GM18502 (cell line): ENCODE data around the gene RASSF3.
"Not testable (repeated sequence)": the region's sequence is repeated elsewhere in the genome, so short reads cannot be mapped to it uniquely, and the experiment has no call there.

ENCODE experiments used
- ATAC-seq: cut with Tn5 transposase; IDR thresholded peaks from one replicate; pipeline ENCODE4 v1.9.1; 2021; ENCODE audit warnings: mild to moderate bottlenecking; ENCODE audit not compliant: unreplicated experiment, poor library complexity

Gene RASSF3

GRCh38 chr12:64595863-64596793 lies 14.2 kb upstream of the RASSF3 start:
- no peak for ATAC-seq

- no peak for ATAC-seq
Measured at GRCh38 chr12:64598831-64599230, 11.5 kb upstream of the RASSF3 start.

GRCh38 chr12:64600164-64600561 lies 10.1 kb upstream of the RASSF3 start:
- no peak for ATAC-seq

- no peak for ATAC-seq
Measured at GRCh38 chr12:64603183-64603841, 7.0 kb upstream of the RASSF3 start.

- ATAC-seq, result peak; percentile 35
Measured at GRCh38 chr12:64608901-64609535, 1.3 kb upstream of the RASSF3 start.

GRCh38 chr12:64609536-64610078 lies 688 bp upstream of the RASSF3 start:
- no peak for ATAC-seq

GRCh38 chr12:64610660-64611340 lies 505 bp downstream of the RASSF3 start:
- ATAC-seq, result peak; percentile 52

- no peak for ATAC-seq
Measured at GRCh38 chr12:64611341-64612284, 1.3 kb downstream of the RASSF3 start.

- ATAC-seq, result no peak
Measured at GRCh38 chr12:64612843-64613242, 2.5 kb downstream of the RASSF3 start.

GRCh38 chr12:64613775-64614398 lies 3.6 kb downstream of the RASSF3 start:
- not testable (repeated sequence) for ATAC-seq

GRCh38 chr12:64616201-64616600 lies 5.9 kb downstream of the RASSF3 start:
- ATAC-seq, result no peak

GRCh38 chr12:64618953-64619590 lies 8.8 kb downstream of the RASSF3 start:
- peak; percentile 48 for ATAC-seq

GRCh38 chr12:64621257-64621942 lies 11.1 kb downstream of the RASSF3 start:
- ATAC-seq, result peak; percentile 73

- ATAC-seq, result no peak
Measured at GRCh38 chr12:64624035-64624434, 13.7 kb downstream of the RASSF3 start.

- peak; percentile 57 for ATAC-seq
Measured at GRCh38 chr12:64625243-64626077, 15.2 kb downstream of the RASSF3 start.

GRCh38 chr12:64626588-64626987 lies 16.3 kb downstream of the RASSF3 start:
- ATAC-seq, result not testable (repeated sequence)

GRCh38 chr12:64627771-64628170 lies 17.5 kb downstream of the RASSF3 start:
- no peak for ATAC-seq
